ENCODE data around the gene POLR2F. TPM values are rescaled to one million over a fixed set of nuclear protein-coding genes. Genes with fewer than 3 reads are reported as not detected.

POLR2F gene
- total RNA-seq, 1 donor from 2014 or later, result 75.5 TPM

GRCh38 chr22:37923927-37924326 lies 29.6 kb upstream of the POLR2F start:
- Histone ChIP-seq H3K4me2 (no peak overlapping the region), H3K4me3 (no peak overlapping the region), H3K4me1 (no peaks in the 10 kb centered on the region), H3K27me3 (no peaks in the 10 kb centered on the region), H2AFZ (replicated peaks) (no peak overlapping the region), H3K9me3 (ENCODE audit: low read depth) (no peaks in the 10 kb centered on the region), H3K27ac (no peak overlapping the region), H3K9ac (no peak overlapping the region), H3F3A (ENCODE audit: low read depth) (no peaks in the 10 kb centered on the region), H3K79me2 (ENCODE audit: low read depth) (no peaks in the 10 kb centered on the region), H4K20me1 (ENCODE audit: low read depth) (no peaks in the 10 kb centered on the region), H3K36me3 (no peaks in the 10 kb centered on the region)
- no peak for TF ChIP-seq EZH2phosphoT487 (IDR thresholded peaks at IDR 0.05)
- Mint-ChIP-seq H3K9me3 (no peaks in the 10 kb centered on the region), H3K36me3 (peaks cover 7% of the 10 kb centered on the region), H3K27me3 (ENCODE audit: insufficient read depth, low read depth) (peaks cover 3% of the 10 kb centered on the region), H3K4me1 (no peaks in the 10 kb centered on the region), H3K27ac (peak overlapping the region; percentile 33), H3K4me3 (no peak overlapping the region)
- no peak for DNase-seq (ENCODE audit: low spot score)

- Mint-ChIP-seq H3K4me3 (no peak overlapping the region), H3K27ac (no peak overlapping the region), H3K27me3 (ENCODE audit: insufficient read depth, low read depth) (peaks cover 3% of the 10 kb centered on the region), H3K4me1 (no peaks in the 10 kb centered on the region), H3K9me3 (no peaks in the 10 kb centered on the region), H3K36me3 (peaks cover 10% of the 10 kb centered on the region)
- Histone ChIP-seq H3K4me3 (no peak overlapping the region), H3K9ac (no peak overlapping the region), H3K36me3 (no peaks in the 10 kb centered on the region), H3F3A (ENCODE audit: low read depth) (no peaks in the 10 kb centered on the region), H3K79me2 (ENCODE audit: low read depth) (no peaks in the 10 kb centered on the region), H2AFZ (replicated peaks) (no peak overlapping the region), H3K27ac (no peak overlapping the region), H3K9me3 (ENCODE audit: low read depth) (no peaks in the 10 kb centered on the region), H3K27me3 (no peaks in the 10 kb centered on the region), H3K4me2 (no peak overlapping the region), H4K20me1 (ENCODE audit: low read depth) (no peaks in the 10 kb centered on the region), H3K4me1 (no peaks in the 10 kb centered on the region)
- TF ChIP-seq EZH2 (IDR thresholded peaks at IDR 0.05), result no peak
- TF ChIP-seq EZH2phosphoT487 (IDR thresholded peaks at IDR 0.05), result no peak
- no peak for TF ChIP-seq CTCF (IDR thresholded peaks at IDR 0.05)
- no peak for DNase-seq (ENCODE audit: low spot score)
These were observed 29.0 kb upstream of the POLR2F start for GRCh38 chr22:37924386-37925065.

- TF ChIP-seq EZH2phosphoT487 (IDR thresholded peaks at IDR 0.05), result no peak
- TF ChIP-seq EZH2 (IDR thresholded peaks at IDR 0.05), result no peak
- TF ChIP-seq CTCF (IDR thresholded peaks at IDR 0.05), result no peak
- no peak overlapping the region for H3K4me2 ChIP-seq
These were observed 28.2 kb upstream of the POLR2F start for GRCh38 chr22:37925330-37925729.

GRCh38 chr22:37925767-37926166 lies 27.7 kb upstream of the POLR2F start:
- H3K4me1 Mint-ChIP-seq, result no peaks in the 10 kb centered on the region
- Histone ChIP-seq H4K20me1 (ENCODE audit: low read depth) (peaks cover 8% of the 10 kb centered on the region), H3K9ac (no peak overlapping the region), H3K36me3 (no peaks in the 10 kb centered on the region), H3K27me3 (no peaks in the 10 kb centered on the region), H3K4me1 (no peaks in the 10 kb centered on the region), H3K4me2 (no peak overlapping the region), H3K79me2 (ENCODE audit: low read depth) (no peaks in the 10 kb centered on the region), H3K4me3 (no peak overlapping the region), H3F3A (ENCODE audit: low read depth) (no peaks in the 10 kb centered on the region), H3K27ac (no peak overlapping the region), H2AFZ (replicated peaks) (no peak overlapping the region), H3K9me3 (ENCODE audit: low read depth) (no peaks in the 10 kb centered on the region)
- no peak overlapping the region for H3K4me3 Mint-ChIP-seq
- no peak overlapping the region for H3K27ac Mint-ChIP-seq
- TF ChIP-seq EZH2 (IDR thresholded peaks at IDR 0.05), result no peak
- TF ChIP-seq EZH2phosphoT487 (IDR thresholded peaks at IDR 0.05), result no peak
- TF ChIP-seq CTCF (IDR thresholded peaks at IDR 0.05), result no peak
- no peak for DNase-seq (ENCODE audit: low spot score)
- H3K27me3 Mint-ChIP-seq (ENCODE audit: insufficient read depth, low read depth), result peaks cover 3% of the 10 kb centered on the region
- H3K36me3 Mint-ChIP-seq, result peaks cover 10% of the 10 kb centered on the region
- H3K9me3 Mint-ChIP-seq, result no peaks in the 10 kb centered on the region

More at GRCh38 chr22:37925330-37925729, 28.2 kb upstream of the POLR2F start:
- Histone ChIP-seq H3K79me2 (ENCODE audit: low read depth) (no peaks in the 10 kb centered on the region), H4K20me1 (ENCODE audit: low read depth) (peaks cover 7% of the 10 kb centered on the region), H3K9ac (no peak overlapping the region), H3K4me3 (no peak overlapping the region), H3K9me3 (ENCODE audit: low read depth) (no peaks in the 10 kb centered on the region), H2AFZ (replicated peaks) (no peak overlapping the region), H3K36me3 (no peaks in the 10 kb centered on the region), H3K27me3 (no peaks in the 10 kb centered on the region), H3K4me1 (no peaks in the 10 kb centered on the region), H3F3A (ENCODE audit: low read depth) (no peaks in the 10 kb centered on the region), H3K27ac (no peak overlapping the region)
- Mint-ChIP-seq H3K9me3 (no peaks in the 10 kb centered on the region), H3K27me3 (ENCODE audit: insufficient read depth, low read depth) (peaks cover 3% of the 10 kb centered on the region), H3K4me3 (no peak overlapping the region), H3K27ac (no peak overlapping the region), H3K36me3 (peaks cover 10% of the 10 kb centered on the region), H3K4me1 (no peaks in the 10 kb centered on the region)
- no peak for DNase-seq (ENCODE audit: low spot score)

All from neural progenitor cell (in vitro differentiated cells).